ENCODE data around the gene SRBD1. TPM values are rescaled to one million over a fixed set of nuclear protein-coding genes. Genes with fewer than 3 reads are reported as not detected.

The SRBD1 gene
- total RNA-seq, 1 experiment from 2014 or later: 14.4 TPM

- BruUV-seq (replicated peaks): no TSS peak
- TF ChIP-seq CTCF (IDR thresholded peaks at IDR 0.05; ENCODE audit: unreplicated experiment): no peak
- H3K27ac Mint-ChIP-seq (ENCODE audit: unreplicated experiment): no peak overlapping the region
- intact Hi-C loops (cut with micrococcal nuclease; ENCODE audit: unreplicated experiment): no loop called here
- no peak for DNase-seq
- H3K9me3 Mint-ChIP-seq (ENCODE audit: low read depth, unreplicated experiment): no peaks in the 10 kb centered on the region
- CTCF ChIA-PET: no interaction called here
- H3K4me1 Mint-ChIP-seq (ENCODE audit: low read depth, unreplicated experiment): peaks cover 8% of the 10 kb centered on the region
- no peaks in the 10 kb centered on the region for H3K27me3 Mint-ChIP-seq (ENCODE audit: unreplicated experiment)
- H3K4me3 Mint-ChIP-seq (ENCODE audit: low read depth, unreplicated experiment): no peak overlapping the region
- no peaks in the 10 kb centered on the region for H3K36me3 Mint-ChIP-seq (ENCODE audit: insufficient read depth, unreplicated experiment)
Observed at GRCh38 chr2:45616658-45617411, 5.8 kb upstream of the SRBD1 start.

GRCh38 chr2:45614871-45615415 lies 3.9 kb upstream of the SRBD1 start:
- Mint-ChIP-seq H3K36me3 (ENCODE audit: insufficient read depth, unreplicated experiment) (peaks cover 16% of the 10 kb centered on the region), H3K27me3 (ENCODE audit: unreplicated experiment) (no peaks in the 10 kb centered on the region), H3K4me3 (ENCODE audit: low read depth, unreplicated experiment) (no peak overlapping the region), H3K4me1 (ENCODE audit: low read depth, unreplicated experiment) (peaks cover 15% of the 10 kb centered on the region), H3K27ac (ENCODE audit: unreplicated experiment) (no peak overlapping the region), H3K9me3 (ENCODE audit: low read depth, unreplicated experiment) (no peaks in the 10 kb centered on the region)
- intact Hi-C loops (cut with micrococcal nuclease; ENCODE audit: unreplicated experiment): no loop called here
- CTCF ChIA-PET: no interaction called here
- no TSS peak for BruUV-seq (replicated peaks)
- DNase-seq: no peak
- TF ChIP-seq CTCF (IDR thresholded peaks at IDR 0.05; ENCODE audit: unreplicated experiment): no peak

- Mint-ChIP-seq H3K27ac (ENCODE audit: unreplicated experiment) (no peak overlapping the region), H3K4me1 (ENCODE audit: low read depth, unreplicated experiment) (peaks cover 22% of the 10 kb centered on the region), H3K36me3 (ENCODE audit: insufficient read depth, unreplicated experiment) (peaks cover 18% of the 10 kb centered on the region), H3K9me3 (ENCODE audit: low read depth, unreplicated experiment) (no peaks in the 10 kb centered on the region), H3K4me3 (ENCODE audit: low read depth, unreplicated experiment) (no peak overlapping the region), H3K27me3 (ENCODE audit: unreplicated experiment) (no peaks in the 10 kb centered on the region)
- no TSS peak for BruUV-seq (replicated peaks)
- TF ChIP-seq CTCF (IDR thresholded peaks at IDR 0.05; ENCODE audit: unreplicated experiment): no peak
- no peak for DNase-seq
- intact Hi-C loops (cut with micrococcal nuclease; ENCODE audit: unreplicated experiment): no loop called here
- CTCF ChIA-PET: no interaction called here
Observed at GRCh38 chr2:45614330-45614729, 3.3 kb upstream of the SRBD1 start.

GRCh38 chr2:45612731-45613130 lies 1.7 kb upstream of the SRBD1 start:
- TF ChIP-seq CTCF (IDR thresholded peaks at IDR 0.05; ENCODE audit: unreplicated experiment): no peak
- Mint-ChIP-seq H3K4me3 (ENCODE audit: low read depth, unreplicated experiment) (no peak overlapping the region), H3K27ac (ENCODE audit: unreplicated experiment) (no peak overlapping the region), H3K36me3 (ENCODE audit: insufficient read depth, unreplicated experiment) (peaks cover 18% of the 10 kb centered on the region), H3K9me3 (ENCODE audit: low read depth, unreplicated experiment) (no peaks in the 10 kb centered on the region), H3K4me1 (ENCODE audit: low read depth, unreplicated experiment) (peaks cover 26% of the 10 kb centered on the region), H3K27me3 (ENCODE audit: unreplicated experiment) (no peaks in the 10 kb centered on the region)
- intact Hi-C loops (cut with micrococcal nuclease; ENCODE audit: unreplicated experiment): no loop called here
- CTCF ChIA-PET: no interaction called here
- no peak for DNase-seq
- BruUV-seq (replicated peaks): no TSS peak
